Left cardiac atrium (tissue), 4 donors: Measurements from ENCODE around the gene GPR25. TPM values are rescaled to one million over a fixed set of nuclear protein-coding genes. Genes with fewer than 3 reads are reported as not detected.

Experiments
- ATAC-seq, 2 donors: fragments of 200-7000 bp; cut with Tn5 transposase; one replicate each; pipeline ENCODE4 v1.9.1; 2020; ENCODE audit warnings: mild to moderate bottlenecking in 2 of 2, moderate library complexity in 2 of 2
- DNase-seq: peaks from one replicate; pipeline ENCODE4 v3.0.0-alpha.2; 2020
- intact Hi-C, 2 donors: fragments of 100-400 bp; cut with DNase I; formaldehyde crosslinking; loops; one replicate each; pipeline versions ENCODE4 v1.14.1 to v1.15.1; 2022 to 2023
- total RNA-seq, 2 donors: library from RNA; stranded (reverse); fragmentation: NEBNext Ultra II Directional; extraction: Animal tissue kit (Norgen Biotek cat#: 25700); gene quantifications; one replicate each; pipeline ENCODE4 v1.2.1, GENCODE V29; 2021
- donor health status: DM: no; HTN: yes; CAD: no.
- donor health status: DM: no; HTN: yes; CAD: no; lungs with severe emphysema.
- donor health status: DM: yes; HTN: yes; CAD: no.
- donor health status: Dilated cardiomyopathy.

The GPR25 gene
- total RNA-seq, 2 donors from 2014 or later: not detected

DNA sequence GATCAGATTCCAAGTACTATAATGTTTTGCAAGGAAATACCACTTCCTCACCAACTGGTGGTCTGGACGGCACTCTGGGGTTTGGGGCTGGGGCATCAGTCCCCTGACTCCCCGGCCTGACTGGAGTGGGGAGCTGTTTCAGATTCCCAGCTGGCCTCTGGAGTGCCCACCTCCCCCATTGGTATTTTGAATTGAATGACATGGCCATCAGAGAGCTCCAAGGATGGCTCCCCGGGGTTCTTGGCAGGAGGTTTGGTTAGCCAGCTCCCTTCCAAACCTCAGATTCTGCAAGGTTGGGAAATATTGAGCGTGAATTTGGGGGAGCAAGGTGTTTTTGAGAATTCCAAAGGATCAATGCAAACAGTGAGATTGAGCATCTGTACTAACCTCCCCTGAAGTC is 19.8 kb downstream of the GPR25 start:
- ATAC-seq (no peak), DNase-seq (no peak)
- intact Hi-C loops: no loop called here

GRCh38 chr1:200892958-200893357 is 20.2 kb downstream of the GPR25 start:
- ATAC-seq (no peak), DNase-seq (no peak)
- intact Hi-C loops: no loop called here

- intact Hi-C loops: no loop called here
- ATAC-seq: no peak
- DNase-seq: no peak
Observed at GRCh38 chr1:200893411-200893901, 20.7 kb downstream of the GPR25 start.

DNA sequence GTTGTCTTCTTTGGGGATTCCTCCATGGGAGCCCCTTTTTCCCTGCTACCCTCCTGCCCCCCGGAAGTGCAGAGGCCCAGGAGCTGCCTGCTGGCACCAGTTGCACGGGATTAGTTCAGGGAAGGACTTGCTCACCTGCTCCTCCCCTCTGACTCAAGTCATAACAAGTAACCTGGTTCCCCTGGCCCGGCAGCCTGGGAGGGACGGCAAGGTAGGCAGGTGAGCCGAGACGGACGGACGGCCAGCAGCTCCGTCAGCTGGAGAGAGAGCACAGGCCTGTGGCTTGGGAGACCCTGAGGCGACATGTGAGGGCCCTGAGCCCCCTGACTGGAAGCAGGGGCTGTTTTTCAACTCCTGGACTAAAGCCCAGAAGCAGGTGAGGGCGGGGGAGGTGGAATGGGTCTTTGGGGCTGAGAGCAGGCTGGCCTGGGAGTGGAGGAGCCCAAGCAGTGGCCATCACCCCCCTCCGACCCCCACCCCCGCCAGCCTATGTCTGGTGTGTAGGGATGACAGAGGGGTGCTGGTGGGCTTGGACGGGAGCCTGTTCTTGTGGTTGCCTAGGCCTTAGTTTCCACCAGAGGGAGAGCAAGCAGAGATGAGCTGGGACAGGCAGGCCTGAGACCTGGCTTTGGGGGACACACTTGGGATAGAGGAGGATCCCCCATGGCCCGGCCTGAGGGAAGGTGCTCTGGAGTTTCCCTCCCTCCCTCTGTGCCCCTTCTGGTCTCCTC is 22.1 kb downstream of the GPR25 start, which contains the start of gene INAVA:
Gene INAVA, plus strand, starts transcription at position 189 of the 731 bp plus-strand sequence. CDS start 3,501 bp downstream, outside the sequence.
- no peak for ATAC-seq
- intact Hi-C loops: no loop called here
- no peak for DNase-seq

DNA sequence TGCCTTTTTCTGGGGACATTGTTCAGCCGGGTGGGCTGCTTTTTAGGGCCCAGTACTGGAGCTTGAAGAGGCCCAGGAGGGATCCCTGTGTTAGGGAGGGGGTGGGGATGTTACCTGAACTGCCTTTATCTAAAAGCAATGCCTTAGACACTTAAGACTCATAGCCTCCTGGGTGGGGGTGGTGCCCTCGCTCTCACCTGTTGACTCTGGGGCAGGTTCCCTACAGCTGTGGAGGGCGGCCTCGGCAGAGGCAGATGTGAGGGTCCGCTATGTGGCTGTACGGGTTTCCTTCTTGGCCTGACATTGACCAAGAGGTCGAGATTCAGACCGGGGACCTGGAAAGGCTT is 22.6 kb downstream of the GPR25 start:
- ATAC-seq (no peak), DNase-seq (no peak)
- intact Hi-C loops: no loop called here

DNA sequence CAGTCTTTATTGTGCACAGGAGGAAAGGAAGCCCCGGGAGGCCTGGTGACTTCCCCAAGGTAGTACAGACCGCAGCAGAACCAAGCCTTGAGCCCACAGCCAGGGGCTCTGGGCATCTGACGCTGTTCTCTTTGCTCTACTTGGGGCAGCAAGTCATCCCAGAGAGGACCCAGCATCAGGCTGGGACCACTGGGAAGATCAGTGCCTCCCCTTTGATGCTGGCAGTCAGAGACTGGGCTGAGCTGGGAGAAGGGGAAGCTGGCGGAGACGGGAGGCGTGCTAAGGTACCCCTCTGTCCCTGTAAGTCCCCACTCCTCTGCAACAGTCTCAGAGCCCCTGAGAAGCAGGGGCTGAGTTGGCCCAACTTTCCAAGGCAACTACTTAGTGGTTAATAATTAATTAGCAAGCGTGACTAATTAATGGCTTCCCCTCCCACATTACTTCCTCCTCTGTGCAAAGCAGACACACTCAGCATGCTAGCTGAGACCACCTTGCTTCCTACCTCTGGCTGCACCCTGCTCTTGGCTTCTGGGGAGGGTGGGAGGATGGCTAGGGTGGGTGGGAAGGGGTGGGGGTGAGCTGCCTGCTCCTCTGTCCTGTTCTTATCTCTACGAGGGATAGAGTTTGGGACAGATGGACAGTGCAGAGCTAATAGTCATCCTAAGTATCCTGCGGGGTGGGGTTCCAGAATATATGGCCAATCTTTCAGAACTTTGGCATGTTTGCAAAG is 23.2 kb downstream of the GPR25 start:
- intact Hi-C loops: no loop called here
- DNase-seq (no peak), ATAC-seq (no peak)

- intact Hi-C loops: no loop called here
- no peak for DNase-seq
- peak in 1 of 2 donors; percentile 82 for ATAC-seq
Observed at GRCh38 chr1:200896531-200897196, 23.9 kb downstream of the GPR25 start.

GRCh38 chr1:200897259-200897658 is 24.5 kb downstream of the GPR25 start:
- no peak for DNase-seq
- intact Hi-C loops: no loop called here
- no peak for ATAC-seq

DNA sequence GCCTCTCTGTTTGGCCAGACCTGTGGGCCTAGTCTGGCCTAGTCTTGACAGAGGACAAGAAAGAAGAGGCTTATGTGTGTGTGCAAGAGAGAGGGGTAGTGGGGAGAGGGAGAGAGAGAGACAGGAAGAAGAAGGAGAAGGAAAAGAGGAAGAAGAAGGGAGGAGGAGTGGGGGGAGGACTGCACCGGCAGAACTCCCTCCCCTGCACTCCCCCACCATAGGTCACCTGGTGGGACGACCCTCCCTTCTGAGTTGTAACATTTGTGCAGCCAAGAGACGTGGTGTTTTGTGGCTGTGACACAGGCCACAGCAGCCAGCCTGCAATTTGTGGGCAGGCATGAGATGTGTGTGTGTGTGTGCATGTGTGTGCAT is 26.2 kb downstream of the GPR25 start:
- intact Hi-C loops: no loop called here

DNA sequence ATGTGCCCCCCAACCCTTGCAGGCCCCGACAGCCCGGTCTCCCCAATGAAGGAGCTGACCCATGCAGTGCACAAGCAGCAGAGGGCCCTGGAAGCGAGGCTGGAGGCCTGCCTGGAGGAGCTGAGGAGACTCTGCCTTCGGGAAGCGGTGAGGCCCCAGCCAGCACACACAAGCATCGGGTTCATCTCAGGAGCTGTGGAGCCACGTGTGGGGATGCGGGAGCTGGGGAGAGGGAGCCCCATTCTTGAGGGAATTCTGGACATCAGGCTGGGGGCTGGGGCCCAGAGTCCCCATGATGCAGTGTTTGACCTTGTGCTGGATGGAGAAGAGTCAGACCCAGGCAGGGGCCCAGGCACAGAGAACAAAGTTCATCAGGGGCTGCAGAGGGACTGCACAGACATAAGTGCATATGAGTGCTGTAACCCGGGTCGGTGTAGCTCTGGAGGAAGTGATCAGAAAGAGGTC is 26.7 kb downstream of the GPR25 start:
- DNase-seq: no peak
- intact Hi-C loops: no loop called here
- no peak for ATAC-seq

More for the DNA sequence above, 26.2 kb downstream of the GPR25 start:
- ATAC-seq (no peak), DNase-seq (no peak)

- ATAC-seq: no peak
- DNase-seq: no peak
Observed at GRCh38 chr1:200899954-200900867, 27.4 kb downstream of the GPR25 start.

GRCh38 chr1:200900877-200901276 is 28.1 kb downstream of the GPR25 start:
- no peak for DNase-seq
- intact Hi-C loops: no loop called here
- no peak for ATAC-seq

More at GRCh38 chr1:200899954-200900867, 27.4 kb downstream of the GPR25 start:
- intact Hi-C loops: no loop called here

DNA sequence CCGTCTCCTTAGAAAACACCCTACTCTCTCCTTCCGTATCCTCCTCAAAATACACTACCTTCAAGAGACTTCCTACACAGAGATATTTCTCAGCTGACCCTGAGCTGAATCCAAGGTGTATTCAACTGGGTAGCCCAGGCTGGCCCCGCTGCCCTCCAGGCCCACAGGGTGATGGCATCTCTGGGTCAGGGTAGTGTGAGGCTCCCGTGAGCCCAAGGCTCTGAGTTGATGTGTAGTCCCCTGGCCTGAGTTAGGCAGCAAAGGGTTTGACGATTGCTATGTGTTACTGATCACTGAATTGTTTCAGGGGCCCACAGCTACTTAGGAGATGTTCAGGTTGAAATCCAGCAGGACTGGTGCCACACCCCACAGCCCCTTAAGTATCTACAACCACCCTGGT is 28.6 kb downstream of the GPR25 start:
- ATAC-seq: no peak
- intact Hi-C loops: no loop called here

GRCh38 chr1:200901796-200902444 is 29.1 kb downstream of the GPR25 start:
- DNase-seq (no peak), ATAC-seq (no peak)
- intact Hi-C loops: no loop called here

More for the DNA sequence above, 28.6 kb downstream of the GPR25 start:
- DNase-seq: no peak

DNA sequence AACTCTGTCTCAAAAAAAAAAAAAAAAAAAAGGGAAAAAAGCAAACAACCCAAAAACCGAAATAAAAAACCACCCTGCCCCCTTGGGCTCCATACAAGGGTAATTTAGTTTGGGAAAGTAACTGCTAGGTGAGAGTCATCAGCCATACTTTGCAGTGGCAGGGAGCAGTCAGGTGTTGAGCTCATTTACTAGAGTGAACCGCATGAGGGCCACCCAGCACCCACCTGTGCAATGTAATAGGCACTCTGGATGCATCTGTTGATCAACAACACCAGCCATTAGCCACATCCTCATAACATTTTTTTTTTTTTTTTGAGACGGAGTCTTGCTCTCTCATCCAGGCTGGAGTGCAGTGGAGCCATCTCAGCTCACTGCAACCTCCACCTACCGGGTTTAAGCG is 31.0 kb downstream of the GPR25 start:
- DNase-seq (no peak), ATAC-seq (no peak)
- intact Hi-C loops: no loop called here

GRCh38 chr1:200904772-200905171 is 32.0 kb downstream of the GPR25 start:
- no peak for DNase-seq
- ATAC-seq: no peak
- intact Hi-C loops: no loop called here

- ATAC-seq: no peak
- DNase-seq: no peak
- intact Hi-C loops: no loop called here
Observed at GRCh38 chr1:200905411-200906052, 32.8 kb downstream of the GPR25 start.

DNA sequence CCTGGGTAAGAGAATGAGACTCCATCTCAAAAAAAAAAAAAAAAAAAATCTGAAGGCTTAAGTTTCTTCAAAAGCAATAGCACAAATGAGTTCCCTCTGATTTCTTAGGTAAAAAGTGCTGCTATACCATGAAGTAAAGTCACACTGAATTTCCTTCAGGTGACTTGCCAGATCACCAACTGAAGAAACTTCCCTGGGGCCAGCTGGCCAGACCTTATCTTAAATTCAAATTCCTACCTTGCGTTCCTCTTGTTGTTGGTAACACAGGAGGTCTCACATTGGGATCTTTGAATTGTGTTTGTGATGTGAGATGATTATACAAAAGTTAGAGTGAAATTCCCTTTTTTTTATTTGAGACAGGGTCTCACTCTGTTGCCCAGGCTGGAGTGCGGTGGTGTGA is 33.7 kb downstream of the GPR25 start:
- ATAC-seq (no peak), DNase-seq (no peak)
- intact Hi-C loops: no loop called here
